Neural progenitor cell (in vitro differentiated cells): Measurements from ENCODE around the gene PNPT1. TPM values are rescaled to one million over a fixed set of nuclear protein-coding genes. Genes with fewer than 3 reads are reported as not detected.
"Not testable (repeated sequence)": the region's sequence is repeated elsewhere in the genome, so short reads cannot be mapped to it uniquely, and the experiment has no call there.

Source experiments
- DNase-seq: peaks from one replicate; pipeline ENCODE4 v3.0.0-alpha.2; 2016; ENCODE audit warnings: low spot score
- H2AFZ ChIP-seq: fragments of 200-600 bp; sonication (generic); replicated peaks from 2 replicates; pipeline ENCODE4 v1.6.1; 2016; ENCODE audit warnings: antibody characterized with exemption
- H3F3A ChIP-seq: fragments of 200-600 bp; sonication (generic); 2 replicates; pipeline ENCODE4 v1.6.1; 2016; ENCODE audit warnings: antibody characterized with exemption, low read depth
- H3K27ac ChIP-seq: fragments of 200-600 bp; sonication (generic); 2 replicates; pipeline ENCODE4 v1.5.1; 2016; ENCODE audit warnings: mild to moderate bottlenecking
- H3K27me3 ChIP-seq: fragments of 200-600 bp; sonication (generic); 2 replicates; pipeline ENCODE4 v1.6.1; 2016; ENCODE audit warnings: mild to moderate bottlenecking, moderate library complexity
- H3K36me3 ChIP-seq: fragments of 200-600 bp; sonication (generic); 2 replicates; pipeline ENCODE4 v1.5.1; 2016
- H3K4me1 ChIP-seq: fragments of 200-600 bp; sonication (generic); 2 replicates; pipeline ENCODE4 v1.6.1; 2016; ENCODE audit warnings: mixed run types
- H3K4me2 ChIP-seq: fragments of 200-600 bp; sonication (generic); 2 replicates; pipeline ENCODE4 v1.6.1; 2016
- H3K4me3 ChIP-seq: fragments of 200-600 bp; sonication (generic); 2 replicates; pipeline ENCODE4 v1.5.1; 2016
- H3K79me2 ChIP-seq: fragments of 200-600 bp; sonication (generic); 2 replicates; pipeline ENCODE4 v1.6.1; 2016; ENCODE audit warnings: low read depth
- H3K9ac ChIP-seq: fragments of 200-600 bp; sonication (generic); 2 replicates; pipeline ENCODE4 v1.6.1; 2016
- H3K9me3 ChIP-seq: fragments of 200-600 bp; sonication (generic); 2 replicates; pipeline ENCODE4 v1.5.1; 2016; ENCODE audit warnings: low read depth
- H4K20me1 ChIP-seq: fragments of 200-600 bp; sonication (generic); 2 replicates; pipeline ENCODE4 v1.6.1; 2016; ENCODE audit warnings: low read depth
- H3K27ac Mint-ChIP-seq: 3 replicates; pipeline ENCODE4 v1.8.0; 2021; ENCODE audit warnings: mixed read lengths
- H3K27me3 Mint-ChIP-seq: 2 replicates; pipeline ENCODE4 v1.8.0; 2022; ENCODE audit warnings: low read depth, mild to moderate bottlenecking, inconsistent platforms, moderate library complexity, mixed read lengths; ENCODE audit not compliant: insufficient read depth
- H3K36me3 Mint-ChIP-seq: 3 replicates; pipeline ENCODE4 v1.8.0; 2021; ENCODE audit warnings: mixed read lengths
- H3K4me1 Mint-ChIP-seq: 3 replicates; pipeline ENCODE4 v1.8.0; 2021; ENCODE audit warnings: mixed read lengths
- H3K4me3 Mint-ChIP-seq: 3 replicates; pipeline ENCODE4 v1.8.0; 2021; ENCODE audit warnings: mild to moderate bottlenecking, moderate library complexity, mixed read lengths
- H3K9me3 Mint-ChIP-seq: 3 replicates; pipeline ENCODE4 v1.8.0; 2020; ENCODE audit warnings: mixed read lengths
- CTCF ChIP-seq: fragments of 200-600 bp; sonication (generic); IDR thresholded peaks from 2 replicates; pipeline ENCODE4 v1.5.1; 2017; ENCODE audit warnings: antibody characterized with exemption, mild to moderate bottlenecking
- EZH2 ChIP-seq: fragments of 200-600 bp; sonication (generic); IDR thresholded peaks from 2 replicates; pipeline ENCODE4 v1.6.1; 2017; ENCODE audit warnings: antibody characterized with exemption, mild to moderate bottlenecking, moderate library complexity
- EZH2phosphoT487 ChIP-seq: fragments of 200-600 bp; sonication (generic); IDR thresholded peaks from 2 replicates; pipeline ENCODE4 v1.6.1; 2017; ENCODE audit warnings: antibody characterized with exemption
- total RNA-seq: library from RNA; depleted of rRNA; stranded (reverse); fragments of >200 nt; gene quantifications from 2 replicates; pipeline ENCODE4 v1.2.3, GENCODE V29; 2015; ENCODE audit warnings: low replicate concordance

PNPT1 gene
- total RNA-seq: 25.5 and 33.5 TPM in 2 replicates

GRCh38 chr2:55693181-55694125, at the start of gene PNPT1:
PNPT1 (minus strand) TSS chr2:55693844; CDS start chr2:55693823, 21 bp downstream.
- Histone ChIP-seq H3K9ac (peak within 1 kb of the TSS; percentile 60), H3K9me3 (no peaks in the 10 kb centered on the region), H3K27ac (no peak within 1 kb of the TSS), H3K27me3 (no peaks in the 10 kb centered on the region), H3K4me1 (peaks cover 6% of the 10 kb centered on the region), H4K20me1 (no peaks in the 10 kb centered on the region), H3K79me2 (peaks cover 50% of the 10 kb centered on the region), H3K36me3 (no peaks in the 10 kb centered on the region), H3F3A (no peaks in the 10 kb centered on the region), H3K4me3 (peak within 1 kb of the TSS; percentile 65), H2AFZ (peak within 1 kb of the TSS; percentile 70), H3K4me2 (peak within 1 kb of the TSS; percentile 98)
- DNase-seq: peak; percentile 92
- Mint-ChIP-seq H3K4me3 (peak within 1 kb of the TSS; percentile 95), H3K36me3 (no peaks in the 10 kb centered on the region), H3K27me3 (peaks cover 4% of the 10 kb centered on the region), H3K4me1 (peaks cover 6% of the 10 kb centered on the region), H3K27ac (peak within 1 kb of the TSS; percentile 47), H3K9me3 (no peaks in the 10 kb centered on the region)
- no peak for TF ChIP-seq EZH2
- TF ChIP-seq EZH2phosphoT487: no peak
- no peak for TF ChIP-seq CTCF

- H3K27me3 ChIP-seq: no peaks in the 10 kb centered on the region
- no peaks in the 10 kb centered on the region for H3F3A ChIP-seq
- H3K4me3 Mint-ChIP-seq: no peak overlapping the region
- no peak for TF ChIP-seq EZH2
- no peak for TF ChIP-seq CTCF
- no peak for TF ChIP-seq EZH2phosphoT487
- no peak overlapping the region for H3K9ac ChIP-seq
- no peak overlapping the region for H3K4me2 ChIP-seq
- no peaks in the 10 kb centered on the region for H4K20me1 ChIP-seq
- no peak for DNase-seq
- H3K27ac ChIP-seq: no peak overlapping the region
- no peak overlapping the region for H3K4me3 ChIP-seq
- peaks cover 2% of the 10 kb centered on the region for H3K27me3 Mint-ChIP-seq
- no peaks in the 10 kb centered on the region for H3K4me1 ChIP-seq
- H3K9me3 Mint-ChIP-seq: no peaks in the 10 kb centered on the region
- H3K79me2 ChIP-seq: no peaks in the 10 kb centered on the region
- no peak overlapping the region for H2AFZ ChIP-seq
- no peaks in the 10 kb centered on the region for H3K4me1 Mint-ChIP-seq
- H3K9me3 ChIP-seq: no peaks in the 10 kb centered on the region
- H3K36me3 Mint-ChIP-seq: no peaks in the 10 kb centered on the region
- H3K36me3 ChIP-seq: no peaks in the 10 kb centered on the region
- no peak overlapping the region for H3K27ac Mint-ChIP-seq
These were observed 49.4 kb upstream of the PNPT1 start for GRCh38 chr2:55742996-55743395.

GRCh38 chr2:55736019-55736536, 42.4 kb upstream of the PNPT1 start:
- not testable (repeated sequence) for H3K79me2 ChIP-seq, H3K4me3 Mint-ChIP-seq, H3K4me1 Mint-ChIP-seq, H3K9ac ChIP-seq, H3K4me3 ChIP-seq, H3K4me2 ChIP-seq, H3K36me3 ChIP-seq, H3K9me3 ChIP-seq, H3K4me1 ChIP-seq, H3K27me3 ChIP-seq, H2AFZ ChIP-seq, H3F3A ChIP-seq, H3K9me3 Mint-ChIP-seq, H3K27me3 Mint-ChIP-seq, H3K36me3 Mint-ChIP-seq, H4K20me1 ChIP-seq, H3K27ac ChIP-seq, DNase-seq, H3K27ac Mint-ChIP-seq

GRCh38 chr2:55734726-55735125, 41.1 kb upstream of the PNPT1 start:
- H3K36me3 ChIP-seq: no peaks in the 10 kb centered on the region
- no peaks in the 10 kb centered on the region for H3K36me3 Mint-ChIP-seq
- no peak overlapping the region for H3K27ac Mint-ChIP-seq
- H3K4me1 Mint-ChIP-seq: no peaks in the 10 kb centered on the region
- H2AFZ ChIP-seq: no peak overlapping the region
- peaks cover 2% of the 10 kb centered on the region for H3K27me3 Mint-ChIP-seq
- no peaks in the 10 kb centered on the region for H3K27me3 ChIP-seq
- TF ChIP-seq CTCF (no peak), EZH2 (no peak), EZH2phosphoT487 (no peak)
- DNase-seq: no peak
- H4K20me1 ChIP-seq: no peaks in the 10 kb centered on the region
- H3K9me3 Mint-ChIP-seq: no peaks in the 10 kb centered on the region
- H3F3A ChIP-seq: no peaks in the 10 kb centered on the region
- H3K27ac ChIP-seq: no peak overlapping the region
- no peak overlapping the region for H3K4me2 ChIP-seq
- no peak overlapping the region for H3K4me3 ChIP-seq
- H3K4me1 ChIP-seq: no peaks in the 10 kb centered on the region
- H3K9ac ChIP-seq: no peak overlapping the region
- no peaks in the 10 kb centered on the region for H3K79me2 ChIP-seq
- H3K4me3 Mint-ChIP-seq: no peak overlapping the region
- no peaks in the 10 kb centered on the region for H3K9me3 ChIP-seq
